SK-N-SH (cell line): Measurements from ENCODE around the gene DHRS13. TPM values are rescaled to one million over a fixed set of nuclear protein-coding genes. Genes with fewer than 3 reads are reported as not detected.

Source experiments
- CTCF ChIA-PET: fragments of 300-600, 350-600 bp; formaldehyde crosslinking; extraction: SDS; loops from one replicate; lab custom pipeline; 2021; lab: Yijun Ruan, JAX
- POLR2A ChIA-PET: fragments of 350-600 bp; sonication (Branson Sonifier 250); formaldehyde crosslinking; extraction: SDS; loops from one replicate; lab custom pipeline; 2020; ENCODE audit warnings: antibody characterized with exemption, inconsistent platforms; lab: Yijun Ruan, JAX
- DNase-seq: peaks from one replicate; pipeline ENCODE4 v3.0.0; 2012
- H2AFZ ChIP-seq: fragments of 200-600 bp; sonication (generic); 2 replicates; pipeline ENCODE4 v1.8.1; 2016; ENCODE audit warnings: antibody characterized with exemption, mild to moderate bottlenecking, low read depth
- H3F3A ChIP-seq: fragments of 200-600 bp; sonication (generic); replicated peaks from 2 replicates; pipeline ENCODE3; 2016; ENCODE audit warnings: antibody characterized with exemption, mild to moderate bottlenecking; ENCODE audit not compliant: insufficient read depth
- H3K27ac ChIP-seq, 2 experiments: fragments of 200-500 bp in 1 of 2; fragments of 200-600 bp in 1 of 2; sonication (Bioruptor generic) in 1 of 2; sonication (generic), shearing (Covaris generic) in 1 of 2; 2 replicates each; pipeline versions ENCODE4 v1.5.1 to v1.6.1; 2014 to 2016; ENCODE audit warnings: low read depth in 2 of 2, inconsistent platforms in 1 of 2, low read length in 1 of 2, mild to moderate bottlenecking in 1 of 2, mixed read lengths in 1 of 2
- H3K27me3 ChIP-seq: fragments of 200-600 bp; sonication (generic), shearing (Covaris generic); 2 replicates; pipeline ENCODE4 v1.6.1; 2016; ENCODE audit warnings: mixed run types; ENCODE audit not compliant: insufficient read depth
- H3K36me3 ChIP-seq, 2 experiments: fragments of 200-500 bp in 1 of 2; fragments of 200-600 bp in 1 of 2; sonication (Bioruptor generic) in 1 of 2; sonication (generic) in 1 of 2; replicated peaks in 1 of 2; 2 replicates each; pipeline versions ENCODE3 to v1.5.1; 2014 to 2016; ENCODE audit warnings: low read length in 1 of 2, mild to moderate bottlenecking in 1 of 2; ENCODE audit not compliant: insufficient read depth in 2 of 2, control insufficient read depth in 1 of 2
- H3K4me1 ChIP-seq, 2 experiments: fragments of 200-500 bp in 1 of 2; fragments of 200-600 bp in 1 of 2; sonication (Bioruptor generic) in 1 of 2; sonication (generic), shearing (Covaris generic) in 1 of 2; 2 replicates each; pipeline versions ENCODE4 v1.5.1 to v1.6.1; 2014 to 2016; ENCODE audit warnings: low read depth in 1 of 2, low read length in 1 of 2, mixed run types in 1 of 2; ENCODE audit not compliant: insufficient read depth in 2 of 2, control insufficient read depth in 1 of 2
- H3K4me2 ChIP-seq: fragments of 200-600 bp; sonication (generic), shearing (Covaris generic); 2 replicates; pipeline ENCODE4 v1.6.1; 2017; ENCODE audit warnings: mixed run types
- H3K4me3 ChIP-seq, 2 experiments: fragments of 200-500 bp in 1 of 2; fragments of 200-600 bp in 1 of 2; sonication (Bioruptor generic) in 1 of 2; sonication (generic), shearing (Covaris generic) in 1 of 2; 2 replicates each; pipeline versions ENCODE4 v1.5.1 to v1.8.1; 2014 to 2016; ENCODE audit warnings: low read depth in 2 of 2, inconsistent platforms in 1 of 2, low read length in 1 of 2, mild to moderate bottlenecking in 1 of 2, mixed read lengths in 1 of 2, moderate library complexity in 1 of 2
- H3K79me2 ChIP-seq: fragments of 200-600 bp; sonication (generic); 2 replicates; pipeline ENCODE4 v1.8.1; 2017; ENCODE audit warnings: mild to moderate bottlenecking; ENCODE audit not compliant: insufficient read depth
- H3K9ac ChIP-seq: fragments of 200-600 bp; sonication (generic); 2 replicates; pipeline ENCODE4 v1.6.1; 2017; ENCODE audit warnings: mixed run types
- H3K9me2 ChIP-seq: fragments of 200-600 bp; sonication (generic); 2 replicates; pipeline ENCODE4 v1.6.1; 2017; ENCODE audit warnings: mixed run types
- H3K9me3 ChIP-seq: fragments of 200-600 bp; sonication (generic); 2 replicates; pipeline ENCODE4 v1.6.1; 2017; ENCODE audit warnings: mixed run types, mild to moderate bottlenecking, moderate library complexity
- H4K20me1 ChIP-seq: fragments of 200-600 bp; sonication (generic); 2 replicates; pipeline ENCODE4 v1.6.1; 2017; ENCODE audit warnings: mild to moderate bottlenecking, mixed run types; ENCODE audit not compliant: insufficient read depth
- CHD2 ChIP-seq: fragments of 150-350 bp; IDR thresholded peaks from 2 replicates; pipeline ENCODE4 v1.6.1; 2018; ENCODE audit warnings: low read length; ENCODE audit not compliant: partially characterized antibody
- ELF1 ChIP-seq: IDR thresholded peaks from 2 replicates; pipeline ENCODE4 v1.4.0; 2012
- EP300 ChIP-seq, 2 experiments: IDR thresholded peaks; 2 replicates each; pipeline versions ENCODE4 v1.4.0 to v1.6.1; 2012; ENCODE audit warnings: borderline replicate concordance in 1 of 2, low read depth in 1 of 2, low read length in 1 of 2
- EZH2phosphoT487 ChIP-seq: fragments of 200-600 bp; sonication (generic); IDR thresholded peaks from 2 replicates; pipeline ENCODE4 v1.6.1; 2017; ENCODE audit warnings: low read depth, mixed run types, mild to moderate bottlenecking, antibody characterized with exemption, moderate library complexity, borderline replicate concordance
- FOSL2 ChIP-seq: IDR thresholded peaks from 2 replicates; pipeline ENCODE4 v1.4.0; 2012; ENCODE audit warnings: low read depth, mild to moderate bottlenecking, moderate library complexity, borderline replicate concordance
- FOXJ3 ChIP-seq: sonication (generic); formaldehyde crosslinking; IDR thresholded peaks from 2 replicates; pipeline ENCODE4 v1.5.1; 2020; ENCODE audit warnings: mild to moderate bottlenecking, missing genetic modification reagents
- FOXM1 ChIP-seq: IDR thresholded peaks from 2 replicates; pipeline ENCODE4 v1.4.0; 2012; ENCODE audit warnings: low read depth, mild to moderate bottlenecking
- GABPA ChIP-seq: IDR thresholded peaks from 2 replicates; pipeline ENCODE4 v1.4.0; 2012; ENCODE audit warnings: low read depth, mild to moderate bottlenecking
- GATA2 ChIP-seq: sonication (generic); formaldehyde crosslinking; IDR thresholded peaks from 2 replicates; pipeline ENCODE4 v1.5.0; 2020; ENCODE audit warnings: mild to moderate bottlenecking, missing genetic modification reagents
- NRF1 ChIP-seq: IDR thresholded peaks from 2 replicates; pipeline ENCODE4 v1.6.1; 2012; ENCODE audit warnings: low read depth, mild to moderate bottlenecking, low read length
- POLR2AphosphoS5 ChIP-seq: IDR thresholded peaks from 2 replicates; pipeline ENCODE4 v1.6.1; 2012; ENCODE audit warnings: low read depth, low read length
- RAD21 ChIP-seq: IDR thresholded peaks from 2 replicates; pipeline ENCODE4 v1.6.1; 2012; ENCODE audit warnings: mild to moderate bottlenecking, low read length
- RFX5 ChIP-seq: IDR thresholded peaks from 2 replicates; pipeline ENCODE4 v1.6.1; 2012; ENCODE audit warnings: mild to moderate bottlenecking, improper control_type of control experiment, low read length
- RXRA ChIP-seq: IDR thresholded peaks from 2 replicates; pipeline ENCODE4 v1.4.0; 2012; ENCODE audit warnings: low read depth, mild to moderate bottlenecking, borderline replicate concordance
- SIN3A ChIP-seq: IDR thresholded peaks from 2 replicates; pipeline ENCODE4 v1.6.1; 2012; ENCODE audit warnings: low read depth, mild to moderate bottlenecking, low read length, moderate library complexity, borderline replicate concordance
- SMC3 ChIP-seq: IDR thresholded peaks from 2 replicates; pipeline ENCODE4 v1.6.1; 2012; ENCODE audit warnings: low read depth, low read length, improper control_type of control experiment
- TEAD4 ChIP-seq: IDR thresholded peaks from 2 replicates; pipeline ENCODE4 v1.4.0; 2012; ENCODE audit warnings: mild to moderate bottlenecking, borderline replicate concordance; ENCODE audit not compliant: insufficient read depth
- YY1 ChIP-seq: IDR thresholded peaks from 2 replicates; pipeline ENCODE4 v1.4.0; 2012; ENCODE audit warnings: low read depth, mild to moderate bottlenecking
- WGBS: methylation state at CpG from one replicate; pipeline ENCODE4 v1.1.6; 2017; ENCODE audit warnings: low lambda C conversion rate; 5-methylcytosine and 5-hydroxymethylcytosine counted together
- polyA plus RNA-seq, 3 experiments: library from polyadenylated mRNA; depleted of rRNA; stranded (reverse); fragments of >200 nt; gene quantifications; 2 replicates each; pipeline ENCODE4 v1.2.3, GENCODE V29; 2012
- TF ChIP-seq, protein P1 (sequence below): fragments of 200-600 bp; sonication (generic); IDR thresholded peaks from 2 replicates; pipeline ENCODE4 v1.6.1; 2017; ENCODE audit warnings: antibody characterized with exemption, mild to moderate bottlenecking, moderate library complexity
- TF ChIP-seq, protein P2 (sequence below): fragments of 150-350 bp; IDR thresholded peaks from 2 replicates; pipeline ENCODE4 v1.6.1; 2016; ENCODE audit warnings: mild to moderate bottlenecking, low read depth, low read length
- TF ChIP-seq, protein P3 (sequence below): IDR thresholded peaks from 2 replicates; pipeline ENCODE4; 2012

DHRS13 gene
- polyA plus RNA-seq, 1 of the 3 experiments (the other 2 are of a cell fraction), result 7.4 TPM

DNA sequence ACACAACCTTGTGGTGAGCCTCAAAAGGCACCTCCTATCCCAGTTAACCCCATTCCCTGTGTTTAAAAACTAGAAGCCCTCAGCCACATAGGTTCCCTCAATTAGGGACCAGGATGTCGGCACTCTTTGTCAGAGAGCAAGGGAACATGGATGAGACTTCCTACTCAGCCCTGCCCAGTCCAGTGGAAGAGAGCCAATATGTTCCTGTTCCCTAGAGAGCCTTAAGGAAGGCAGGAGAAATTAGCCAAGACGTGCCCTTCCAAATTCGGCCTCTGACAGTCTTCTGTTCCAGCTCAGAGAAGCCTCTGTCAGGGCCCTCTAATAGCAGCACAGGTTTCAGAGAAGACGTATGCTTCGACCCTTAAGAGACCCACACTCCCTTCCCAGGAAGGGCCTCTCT, 14.6 kb upstream of the DHRS13 start:
- Histone ChIP-seq H3K36me3 (peaks cover 70 to 82% of the 10 kb centered on the region in 2 experiments), H3F3A (peaks cover 17% of the 10 kb centered on the region), H4K20me1 (no peaks in the 10 kb centered on the region), H3K9me3 (no peaks in the 10 kb centered on the region), H3K4me2 (no peak overlapping the region), H3K79me2 (peaks cover 29% of the 10 kb centered on the region; the same call in 1 of the 2 replicates), H3K9ac (no peak overlapping the region), H3K27me3 (no peaks in the 10 kb centered on the region), H2AFZ (no peak overlapping the region), H3K4me1 (no peaks in the 10 kb centered on the region)
- CTCF ChIA-PET, result interaction anchor here (0.7 to 5.2 kb wide), 16 partner anchors 10 to 199 kb away, joined by 3 to 44 read pairs (median 8); partner anchors contain the start of genes FLOT2, NEK8 and TLCD1
- TF ChIP-seq GABPA (no peak), RAD21 (no peak), EZH2phosphoT487 (no peak), POLR2AphosphoS5 (no peak), ELF1 (no peak)
- TF ChIP-seq, all 33 proteins: peak for 0
- no peak overlapping the region for H3K4me3 ChIP-seq
- no peak overlapping the region for H3K27ac ChIP-seq
- POLR2A ChIA-PET, result no interaction called here
- WGBS, result 98% methylated on average over 5 of the region's 5 CpGs
- no peaks in the 10 kb centered on the region for H3K9me2 ChIP-seq
- no peak for DNase-seq

DNA sequence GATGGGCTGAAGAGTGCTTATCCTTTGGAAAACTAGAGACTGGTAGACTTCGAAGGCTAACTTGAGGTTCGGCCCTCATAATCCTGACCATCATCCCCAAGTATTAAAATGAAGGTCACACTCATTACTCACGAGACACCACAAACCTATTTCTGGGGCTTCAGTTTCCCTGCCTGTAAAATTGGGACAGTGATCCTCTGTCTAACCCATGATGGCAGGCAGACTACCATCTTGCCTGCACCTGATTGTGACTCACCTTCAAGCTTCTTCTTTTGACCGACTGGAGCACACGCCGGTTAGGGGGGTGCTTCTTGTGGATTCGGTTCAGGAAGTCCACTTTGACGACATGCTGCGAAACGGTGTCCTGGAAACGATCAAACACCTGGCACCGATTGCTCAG, 14.2 kb upstream of the DHRS13 start:
- Histone ChIP-seq H3K4me1 (no peaks in the 10 kb centered on the region), H3K27me3 (no peaks in the 10 kb centered on the region), H3K4me2 (no peak overlapping the region), H3K9me3 (no peaks in the 10 kb centered on the region), H3K4me3 (no peak overlapping the region), H3K36me3 (peaks cover 74 to 82% of the 10 kb centered on the region in 2 experiments), H3K27ac (no peak overlapping the region), H4K20me1 (no peaks in the 10 kb centered on the region), H3F3A (peaks cover 17% of the 10 kb centered on the region), H2AFZ (no peak overlapping the region), H3K9ac (no peak overlapping the region), H3K9me2 (no peaks in the 10 kb centered on the region), H3K79me2 (peaks cover 24% of the 10 kb centered on the region; the same call in 1 of the 2 replicates)
- no peak for DNase-seq
- POLR2A ChIA-PET, result no interaction called here
- TF ChIP-seq, protein P1, sequence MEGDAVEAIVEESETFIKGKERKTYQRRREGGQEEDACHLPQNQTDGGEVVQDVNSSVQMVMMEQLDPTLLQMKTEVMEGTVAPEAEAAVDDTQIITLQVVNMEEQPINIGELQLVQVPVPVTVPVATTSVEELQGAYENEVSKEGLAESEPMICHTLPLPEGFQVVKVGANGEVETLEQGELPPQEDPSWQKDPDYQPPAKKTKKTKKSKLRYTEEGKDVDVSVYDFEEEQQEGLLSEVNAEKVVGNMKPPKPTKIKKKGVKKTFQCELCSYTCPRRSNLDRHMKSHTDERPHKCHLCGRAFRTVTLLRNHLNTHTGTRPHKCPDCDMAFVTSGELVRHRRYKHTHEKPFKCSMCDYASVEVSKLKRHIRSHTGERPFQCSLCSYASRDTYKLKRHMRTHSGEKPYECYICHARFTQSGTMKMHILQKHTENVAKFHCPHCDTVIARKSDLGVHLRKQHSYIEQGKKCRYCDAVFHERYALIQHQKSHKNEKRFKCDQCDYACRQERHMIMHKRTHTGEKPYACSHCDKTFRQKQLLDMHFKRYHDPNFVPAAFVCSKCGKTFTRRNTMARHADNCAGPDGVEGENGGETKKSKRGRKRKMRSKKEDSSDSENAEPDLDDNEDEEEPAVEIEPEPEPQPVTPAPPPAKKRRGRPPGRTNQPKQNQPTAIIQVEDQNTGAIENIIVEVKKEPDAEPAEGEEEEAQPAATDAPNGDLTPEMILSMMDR, result no peak
- TF ChIP-seq SMC3, result no peak
- TF ChIP-seq, protein P2, sequence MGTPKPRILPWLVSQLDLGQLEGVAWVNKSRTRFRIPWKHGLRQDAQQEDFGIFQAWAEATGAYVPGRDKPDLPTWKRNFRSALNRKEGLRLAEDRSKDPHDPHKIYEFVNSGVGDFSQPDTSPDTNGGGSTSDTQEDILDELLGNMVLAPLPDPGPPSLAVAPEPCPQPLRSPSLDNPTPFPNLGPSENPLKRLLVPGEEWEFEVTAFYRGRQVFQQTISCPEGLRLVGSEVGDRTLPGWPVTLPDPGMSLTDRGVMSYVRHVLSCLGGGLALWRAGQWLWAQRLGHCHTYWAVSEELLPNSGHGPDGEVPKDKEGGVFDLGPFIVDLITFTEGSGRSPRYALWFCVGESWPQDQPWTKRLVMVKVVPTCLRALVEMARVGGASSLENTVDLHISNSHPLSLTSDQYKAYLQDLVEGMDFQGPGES, result no peak
- TF ChIP-seq, protein P3, sequence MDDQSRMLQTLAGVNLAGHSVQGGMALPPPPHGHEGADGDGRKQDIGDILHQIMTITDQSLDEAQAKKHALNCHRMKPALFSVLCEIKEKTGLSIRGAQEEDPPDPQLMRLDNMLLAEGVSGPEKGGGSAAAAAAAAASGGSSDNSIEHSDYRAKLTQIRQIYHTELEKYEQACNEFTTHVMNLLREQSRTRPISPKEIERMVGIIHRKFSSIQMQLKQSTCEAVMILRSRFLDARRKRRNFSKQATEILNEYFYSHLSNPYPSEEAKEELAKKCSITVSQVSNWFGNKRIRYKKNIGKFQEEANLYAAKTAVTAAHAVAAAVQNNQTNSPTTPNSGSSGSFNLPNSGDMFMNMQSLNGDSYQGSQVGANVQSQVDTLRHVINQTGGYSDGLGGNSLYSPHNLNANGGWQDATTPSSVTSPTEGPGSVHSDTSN, result no peak
- TF ChIP-seq CHD2, result no peak
- no peak for TF ChIP-seq RFX5
- no peak for TF ChIP-seq FOXM1
- TF ChIP-seq GATA2 (CRISPR knock-in tag), result no peak
- no peak for TF ChIP-seq EP300 (IDR thresholded peaks at IDR 0.05; ENCODE audit: borderline replicate concordance in 1 of 2, low read depth in 1 of 2, low read length in 1 of 2)
- TF ChIP-seq POLR2AphosphoS5, result no peak
- no peak for TF ChIP-seq FOSL2
- TF ChIP-seq ELF1, result no peak
- no peak for TF ChIP-seq NRF1
- no peak for TF ChIP-seq TEAD4
- no peak for TF ChIP-seq GABPA
- no peak for TF ChIP-seq SIN3A
- no peak for TF ChIP-seq YY1
- no peak for TF ChIP-seq RXRA
- TF ChIP-seq FOXJ3 (CRISPR knock-in tag), result no peak
- no peak for TF ChIP-seq RAD21
- CTCF ChIA-PET, result interaction anchor here (0.6 to 5.2 kb wide), 21 partner anchors 10 to 593 kb away, joined by 3 to 44 read pairs (median 5); partner anchors contain the start of genes FLOT2, NEK8 and TLCD1
- WGBS, result 92% methylated on average over 12 of the region's 12 CpGs
